ENCODE measurements around the gene RAX. TPM values are rescaled to one million over a fixed set of nuclear protein-coding genes. Genes with fewer than 3 reads are reported as not detected.
"Not testable (repeated sequence)": the region's sequence is repeated elsewhere in the genome, so short reads cannot be mapped to it uniquely, and the experiment has no call there.

RAX gene
- total RNA-seq, 4 donors from 2014 or later: not detected

DNA sequence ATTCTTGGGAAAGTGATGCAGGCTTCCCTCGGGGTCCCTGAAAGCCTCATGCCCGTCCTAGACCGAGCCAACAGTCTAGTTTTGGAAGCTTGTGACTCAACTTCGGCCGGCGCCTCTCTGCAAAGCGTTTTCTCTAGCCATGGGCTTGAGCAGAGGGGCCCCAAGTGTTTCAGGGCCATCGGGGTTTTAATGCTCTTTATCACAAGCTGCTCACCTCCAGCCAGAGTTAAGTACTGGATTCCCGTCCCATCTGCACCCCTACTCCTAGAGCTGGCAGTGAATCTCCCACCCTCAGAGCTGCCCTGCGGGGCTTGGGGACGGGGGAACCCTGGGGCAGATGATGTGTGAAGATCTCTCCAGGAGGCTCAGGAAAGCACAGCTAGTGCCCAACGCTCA, 7.3 kb downstream of the RAX start:
- Histone ChIP-seq H3K27me3 (peaks cover 0 to 60% of the 10 kb centered on the region in 2 donors), H3K4me3 (no peak overlapping the region), H3K36me3 (no peaks in the 10 kb centered on the region), H3K4me1 (peaks cover 0 to 12% (median 4%) of the 10 kb centered on the region in 4 donors), H3K9me3 (no peaks in the 10 kb centered on the region), H3K27ac (no peak overlapping the region)
- DNase-seq: no peak
- TF ChIP-seq POLR2A (IDR thresholded peaks at IDR 0.05): no peak
- TF ChIP-seq, protein P1, sequence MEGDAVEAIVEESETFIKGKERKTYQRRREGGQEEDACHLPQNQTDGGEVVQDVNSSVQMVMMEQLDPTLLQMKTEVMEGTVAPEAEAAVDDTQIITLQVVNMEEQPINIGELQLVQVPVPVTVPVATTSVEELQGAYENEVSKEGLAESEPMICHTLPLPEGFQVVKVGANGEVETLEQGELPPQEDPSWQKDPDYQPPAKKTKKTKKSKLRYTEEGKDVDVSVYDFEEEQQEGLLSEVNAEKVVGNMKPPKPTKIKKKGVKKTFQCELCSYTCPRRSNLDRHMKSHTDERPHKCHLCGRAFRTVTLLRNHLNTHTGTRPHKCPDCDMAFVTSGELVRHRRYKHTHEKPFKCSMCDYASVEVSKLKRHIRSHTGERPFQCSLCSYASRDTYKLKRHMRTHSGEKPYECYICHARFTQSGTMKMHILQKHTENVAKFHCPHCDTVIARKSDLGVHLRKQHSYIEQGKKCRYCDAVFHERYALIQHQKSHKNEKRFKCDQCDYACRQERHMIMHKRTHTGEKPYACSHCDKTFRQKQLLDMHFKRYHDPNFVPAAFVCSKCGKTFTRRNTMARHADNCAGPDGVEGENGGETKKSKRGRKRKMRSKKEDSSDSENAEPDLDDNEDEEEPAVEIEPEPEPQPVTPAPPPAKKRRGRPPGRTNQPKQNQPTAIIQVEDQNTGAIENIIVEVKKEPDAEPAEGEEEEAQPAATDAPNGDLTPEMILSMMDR (IDR thresholded peaks at IDR 0.05): no peak

DNA sequence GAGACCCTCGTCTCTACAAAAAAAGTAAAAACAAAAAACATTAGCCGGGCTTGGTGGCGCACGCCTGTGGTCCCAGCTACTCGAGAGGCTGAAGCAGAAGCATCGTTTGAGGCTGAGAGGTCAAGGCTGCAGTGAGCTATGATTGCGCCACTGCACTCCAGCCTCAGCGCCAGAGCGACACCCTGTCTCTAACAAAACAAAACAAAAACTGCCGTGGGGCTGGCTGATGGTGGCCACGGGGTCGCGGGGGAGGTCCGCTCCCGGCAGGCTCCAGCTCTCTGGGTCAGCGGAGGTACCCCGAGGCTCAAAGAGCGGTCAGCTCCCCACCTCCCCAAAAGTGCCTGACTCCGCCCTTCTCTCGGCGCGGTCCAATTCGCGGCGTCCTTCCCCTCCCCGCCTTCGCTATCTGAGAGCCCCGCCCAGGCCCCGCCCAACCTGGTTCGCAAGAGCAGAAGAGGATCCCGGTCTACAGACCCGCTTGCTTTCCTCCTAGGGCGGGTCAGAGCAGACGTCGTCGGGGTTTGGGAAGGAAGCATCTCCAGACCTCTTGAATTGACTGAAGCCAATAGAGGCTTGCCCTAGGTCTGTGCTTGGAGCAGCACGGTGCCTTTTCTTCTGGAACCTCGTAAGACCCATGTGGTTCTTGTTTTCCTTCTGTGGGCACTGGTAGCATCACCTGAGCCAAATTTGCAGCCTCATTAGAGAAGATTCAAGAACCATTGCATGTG, 7.8 kb downstream of the RAX start:
- Histone ChIP-seq H3K27me3 (peaks cover 0 to 59% of the 10 kb centered on the region in 2 donors), H3K4me3 (peak overlapping the region in 3 of 4 donors; percentile 31 to 34 (median 32)), H3K27ac (no peak overlapping the region), H3K36me3 (no peaks in the 10 kb centered on the region), H3K9me3 (no peaks in the 10 kb centered on the region), H3K4me1 (peaks cover 0 to 12% (median 4%) of the 10 kb centered on the region in 4 donors)
- no peak for DNase-seq
- no peak for TF ChIP-seq POLR2A (IDR thresholded peaks at IDR 0.05)
- TF ChIP-seq, protein P1 (IDR thresholded peaks at IDR 0.05): no peak

DNA sequence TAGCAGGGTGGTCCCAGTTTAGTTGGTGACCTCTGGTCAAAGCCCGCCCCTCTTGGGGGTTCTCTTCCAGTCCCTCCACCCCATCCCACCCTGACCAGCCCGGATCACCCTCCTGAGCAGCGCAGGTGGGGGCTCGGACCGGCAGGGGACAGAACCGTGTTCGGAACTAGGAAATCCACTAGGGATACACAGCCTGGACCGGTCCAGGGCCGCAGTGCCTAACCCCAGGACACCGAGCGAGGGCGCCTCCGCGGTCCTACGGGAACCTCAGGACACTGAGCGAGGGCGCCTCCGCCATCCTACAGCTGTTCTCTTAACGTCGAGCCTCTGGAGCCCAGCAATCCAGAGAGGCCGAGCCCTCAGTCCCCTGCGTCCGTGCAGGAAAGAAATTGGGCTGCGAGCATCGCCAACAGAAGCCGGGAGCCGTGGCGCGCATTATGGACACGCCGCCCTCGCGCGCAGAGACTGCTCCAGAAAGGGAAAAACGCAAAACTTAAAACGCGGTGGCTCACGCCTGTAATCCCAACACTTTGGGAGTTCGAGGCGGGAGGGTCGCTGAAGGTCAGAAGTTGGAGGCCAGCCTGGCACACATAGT, 8.5 kb downstream of the RAX start:
- no peak overlapping the region for H3K4me3 ChIP-seq
- DNase-seq: no peak
- TF ChIP-seq, protein P1 (IDR thresholded peaks at IDR 0.05): no peak
- no peak for TF ChIP-seq POLR2A (IDR thresholded peaks at IDR 0.05)
- H3K27ac ChIP-seq: no peak overlapping the region
- H3K27me3 ChIP-seq: peaks cover 0 to 52% of the 10 kb centered on the region in 2 donors
- no peaks in the 10 kb centered on the region for H3K9me3 ChIP-seq
- peaks cover 0 to 12% (median 4%) of the 10 kb centered on the region in 4 donors for H3K4me1 ChIP-seq
- H3K36me3 ChIP-seq: no peaks in the 10 kb centered on the region

DNA sequence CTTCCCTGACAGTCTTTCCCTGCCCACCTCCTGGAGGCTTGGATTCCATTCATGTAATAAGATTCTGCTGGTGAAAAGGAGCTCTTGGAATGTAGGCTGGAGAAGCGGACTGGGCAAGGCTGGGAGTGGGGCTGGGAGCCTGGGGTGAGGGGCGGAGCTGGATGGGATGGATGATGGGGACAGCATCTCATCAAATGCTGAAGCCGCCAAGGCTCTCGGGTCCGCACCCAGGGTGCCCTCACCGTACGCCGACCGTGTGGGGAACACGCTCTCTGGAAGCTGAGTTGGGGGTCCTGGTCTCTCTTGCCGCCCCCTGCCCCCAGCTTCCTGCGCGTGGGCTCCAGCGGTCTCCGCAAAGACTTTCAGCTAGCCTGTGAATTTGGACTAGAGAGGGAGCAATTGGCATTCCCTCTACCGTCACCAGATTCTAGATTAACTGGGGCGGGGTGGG, 9.1 kb downstream of the RAX start:
- peaks cover 0 to 7% (median 3%) of the 10 kb centered on the region in 4 donors for H3K4me1 ChIP-seq
- no peaks in the 10 kb centered on the region for H3K36me3 ChIP-seq
- H3K9me3 ChIP-seq: no peaks in the 10 kb centered on the region
- DNase-seq: no peak
- no peak overlapping the region for H3K27ac ChIP-seq
- TF ChIP-seq POLR2A (IDR thresholded peaks at IDR 0.05): no peak
- TF ChIP-seq, protein P1 (IDR thresholded peaks at IDR 0.05): no peak
- peaks cover 0 to 47% of the 10 kb centered on the region in 2 donors for H3K27me3 ChIP-seq
- no peak overlapping the region for H3K4me3 ChIP-seq

DNA sequence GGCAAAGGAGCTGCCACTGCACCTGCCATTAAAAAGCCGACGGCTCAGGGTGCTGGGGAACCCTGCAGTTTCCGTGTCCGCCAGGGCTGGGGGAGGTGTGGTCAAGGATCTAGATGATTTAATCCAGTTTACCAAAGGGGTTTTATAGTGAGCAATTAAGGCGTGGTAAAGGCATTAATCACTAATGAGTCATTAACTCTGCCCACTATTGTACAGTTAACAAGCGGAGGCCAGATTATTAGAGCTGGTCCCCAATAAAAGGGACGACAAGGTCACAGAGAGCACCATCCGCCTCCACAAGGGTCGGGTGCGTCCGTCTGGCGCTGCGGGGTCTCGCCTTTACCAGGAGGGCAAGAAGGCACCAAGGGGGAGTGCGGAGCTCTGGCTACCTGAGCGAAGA, 9.6 kb downstream of the RAX start:
- H3K27ac ChIP-seq: no peak overlapping the region
- no peaks in the 10 kb centered on the region for H3K36me3 ChIP-seq
- DNase-seq: no peak
- H3K4me3 ChIP-seq: no peak overlapping the region
- no peaks in the 10 kb centered on the region for H3K9me3 ChIP-seq
- TF ChIP-seq, protein P1 (IDR thresholded peaks at IDR 0.05): no peak
- no peak for TF ChIP-seq POLR2A (IDR thresholded peaks at IDR 0.05)
- peaks cover 0 to 43% of the 10 kb centered on the region in 2 donors for H3K27me3 ChIP-seq
- peaks cover 0 to 6% (median 1%) of the 10 kb centered on the region in 4 donors for H3K4me1 ChIP-seq

DNA sequence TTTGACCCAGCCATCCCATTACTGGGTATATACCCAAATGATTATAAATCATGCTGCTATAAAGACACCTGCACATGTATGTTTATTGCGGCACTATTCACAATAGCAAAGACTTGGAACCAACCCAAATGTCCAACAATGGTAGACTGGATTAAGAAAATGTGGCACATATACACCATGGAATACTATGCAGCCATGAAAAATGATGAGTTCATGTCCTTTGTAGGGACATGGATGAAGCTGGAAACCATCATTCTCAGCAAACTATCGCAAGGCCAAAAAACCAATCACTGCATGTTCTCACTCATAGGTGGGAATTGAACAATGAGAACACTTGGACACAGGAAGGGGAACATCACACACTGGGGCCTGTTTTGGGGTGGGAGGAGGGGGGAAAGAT, 11.0 kb downstream of the RAX start:
- not testable (repeated sequence) for H3K36me3 ChIP-seq, H3K4me1 ChIP-seq, DNase-seq, H3K4me3 ChIP-seq, H3K9me3 ChIP-seq, H3K27ac ChIP-seq
- H3K27me3 ChIP-seq: peaks cover 0 to 29% of the 10 kb centered on the region in 2 donors

DNA sequence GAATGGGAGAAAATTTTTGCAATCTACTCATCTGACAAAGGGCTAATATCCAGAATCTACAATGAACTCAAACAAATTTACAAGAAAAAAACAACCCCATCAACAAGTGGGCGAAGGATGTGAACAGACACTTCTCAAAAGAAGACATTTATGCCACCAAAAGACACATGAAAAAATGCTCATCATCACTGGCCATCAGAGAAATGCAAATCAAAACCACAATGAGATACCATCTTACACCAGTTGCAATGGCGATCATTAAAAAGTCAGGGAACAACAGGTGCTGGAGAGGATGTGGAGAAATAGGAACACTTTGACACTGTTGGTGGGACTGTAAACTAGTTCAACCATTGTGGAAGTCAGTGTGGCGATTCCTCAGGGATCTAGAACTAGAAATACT, 11.4 kb downstream of the RAX start:
- H3K9me3 ChIP-seq, DNase-seq, H3K36me3 ChIP-seq, H3K4me3 ChIP-seq, H3K4me1 ChIP-seq, H3K27ac ChIP-seq: not testable (repeated sequence)
- peaks cover 0 to 29% of the 10 kb centered on the region in 2 donors for H3K27me3 ChIP-seq

DNA sequence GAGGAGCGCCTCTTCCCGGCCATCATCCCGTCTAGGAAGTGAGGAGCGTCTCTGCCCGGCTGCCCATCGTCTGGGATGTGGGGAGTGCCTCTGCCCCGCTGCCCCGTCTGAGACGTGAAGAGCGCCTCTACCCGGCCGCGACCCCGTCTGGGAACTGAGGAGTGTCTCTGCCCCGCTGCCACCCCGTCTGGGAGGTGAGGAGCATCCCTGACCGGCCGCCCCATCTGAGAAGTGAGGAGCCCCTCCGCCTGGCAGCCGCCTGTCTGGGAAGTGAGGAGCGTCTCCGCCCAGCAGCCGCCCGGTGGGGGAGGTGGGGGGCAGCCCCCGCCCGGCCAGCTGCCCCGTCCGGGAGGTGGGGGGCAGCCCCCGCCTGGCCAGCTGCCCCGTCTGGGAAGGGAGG, 17.8 kb downstream of the RAX start:
- not testable (repeated sequence) for H3K9me3 ChIP-seq, H3K27ac ChIP-seq, H3K27me3 ChIP-seq, DNase-seq, H3K4me1 ChIP-seq, H3K36me3 ChIP-seq, H3K4me3 ChIP-seq

All from Peyer's patch (tissue), 4 donors.